SK-N-SH treated with all-trans-retinoic acid at 6 μM for 48 hours (cell line): ENCODE measurements around the gene HSD11B1.

Experiments
- ATAC-seq: fragments of 200-7000 bp; cut with Tn5 transposase; 3 replicates; pipeline ENCODE4 v1.9.1; 2020; ENCODE audit warnings: mild to moderate bottlenecking, moderate library complexity
- ARNTL ChIP-seq: fragments of 450-650 bp; formaldehyde crosslinking; IDR thresholded peaks from 2 replicates; pipeline ENCODE4 v1.5.0; 2020; ENCODE audit warnings: low read depth, mild to moderate bottlenecking, moderate library complexity, borderline replicate concordance
- BACH2 ChIP-seq: fragments of 250-450 bp; sonication (Bioruptor Pico); IDR thresholded peaks from 2 replicates; pipeline ENCODE4 v1.9.0; 2021; ENCODE audit warnings: mild to moderate bottlenecking, borderline replicate concordance
- CREB5 ChIP-seq: fragments of 250-450 bp; sonication (Bioruptor Pico); IDR thresholded peaks from 2 replicates; pipeline ENCODE4 v1.5.1; 2020; ENCODE audit warnings: low read depth, mild to moderate bottlenecking, moderate library complexity
- CSDC2 ChIP-seq: fragments of 250-450 bp; sonication (Bioruptor Pico); IDR thresholded peaks from 2 replicates; pipeline ENCODE4 v1.5.0; 2020; ENCODE audit warnings: mild to moderate bottlenecking, moderate library complexity
- CSRNP3 ChIP-seq: fragments of 250-450 bp; sonication (Bioruptor Pico); IDR thresholded peaks from 2 replicates; pipeline ENCODE4 v1.5.1; 2021; ENCODE audit warnings: mild to moderate bottlenecking, moderate library complexity
- ESRRG ChIP-seq: fragments of 250-450 bp; sonication (Bioruptor Pico); IDR thresholded peaks from 2 replicates; pipeline ENCODE4 v1.6.1; 2021; ENCODE audit warnings: mild to moderate bottlenecking
- GLIS3 ChIP-seq: fragments of 250-450 bp; sonication (Bioruptor Pico); IDR thresholded peaks from 2 replicates; pipeline ENCODE4 v1.5.0; 2020; ENCODE audit warnings: mild to moderate bottlenecking, moderate library complexity
- ISL1 ChIP-seq: fragments of 250-450 bp; sonication (Bioruptor Pico); IDR thresholded peaks from 2 replicates; pipeline ENCODE4 v2.1.2; 2022; ENCODE audit warnings: mild to moderate bottlenecking, moderate library complexity
- OSR1 ChIP-seq: fragments of 250-450 bp; sonication (Bioruptor Pico); IDR thresholded peaks from 2 replicates; pipeline ENCODE4 v1.8.0; 2022; ENCODE audit warnings: moderate library complexity, mild to moderate bottlenecking, inconsistent platforms
- PATZ1 ChIP-seq: fragments of 250-450 bp; sonication (Bioruptor Pico); IDR thresholded peaks from 2 replicates; pipeline ENCODE4 v1.8.0; 2020; ENCODE audit warnings: mild to moderate bottlenecking, moderate library complexity, borderline replicate concordance
- POU6F1 ChIP-seq: fragments of 250-450 bp; sonication (Bioruptor Pico); IDR thresholded peaks from 2 replicates; pipeline ENCODE4 v1.8.0; 2021; ENCODE audit warnings: low read depth, mild to moderate bottlenecking, moderate library complexity, borderline replicate concordance
- PPARA ChIP-seq: fragments of 250-450 bp; sonication (Bioruptor Pico); IDR thresholded peaks from 2 replicates; pipeline ENCODE4 v1.5.0; 2020; ENCODE audit warnings: mild to moderate bottlenecking, borderline replicate concordance
- RARB ChIP-seq: fragments of 250-450 bp; sonication (Bioruptor Pico); IDR thresholded peaks from 2 replicates; pipeline ENCODE4 v1.8.0; 2021; ENCODE audit warnings: mild to moderate bottlenecking, moderate library complexity
- SNAI2 ChIP-seq: fragments of 250-450 bp; sonication (Bioruptor Pico); IDR thresholded peaks from 2 replicates; pipeline ENCODE4 v1.5.0; 2020; ENCODE audit warnings: mild to moderate bottlenecking, moderate library complexity
- TCF4 ChIP-seq: fragments of 250-450 bp; sonication (Bioruptor Pico); IDR thresholded peaks from 2 replicates; pipeline ENCODE4 v1.8.0; 2021; ENCODE audit warnings: mild to moderate bottlenecking, moderate library complexity, borderline replicate concordance
- TOX ChIP-seq: fragments of 250-450 bp; sonication (Bioruptor Pico); IDR thresholded peaks from 2 replicates; pipeline ENCODE4 v1.8.0; 2021; ENCODE audit warnings: mild to moderate bottlenecking, moderate library complexity, borderline replicate concordance
- TSHZ2 ChIP-seq: fragments of 250-450 bp; sonication (Bioruptor Pico); IDR thresholded peaks from 2 replicates; pipeline ENCODE4 v1.5.0; 2020; ENCODE audit warnings: mild to moderate bottlenecking, moderate library complexity
- ZC3H10 ChIP-seq: fragments of 250-450 bp; sonication (Bioruptor Pico); IDR thresholded peaks from 2 replicates; pipeline ENCODE4 v1.5.1; 2021; ENCODE audit warnings: mild to moderate bottlenecking, moderate library complexity
- ZFP3 ChIP-seq: fragments of 250-450 bp; sonication (Bioruptor Pico); IDR thresholded peaks from 2 replicates; pipeline ENCODE4 v1.5.0; 2020; ENCODE audit warnings: mild to moderate bottlenecking, moderate library complexity
- ZFP30 ChIP-seq: fragments of 450-650 bp; formaldehyde crosslinking; IDR thresholded peaks from 2 replicates; pipeline ENCODE4 v1.5.0; 2022; ENCODE audit warnings: mild to moderate bottlenecking, moderate library complexity
- ZNF565 ChIP-seq: fragments of 450-650 bp; formaldehyde crosslinking; conservative IDR thresholded peaks from 2 replicates; pipeline ENCODE4 v1.5.0; 2020; ENCODE audit warnings: low read depth, mild to moderate bottlenecking, moderate library complexity
- ZNF8 ChIP-seq: fragments of 450-650 bp; formaldehyde crosslinking; IDR thresholded peaks from 2 replicates; pipeline ENCODE4 v1.5.0; 2020; ENCODE audit warnings: mild to moderate bottlenecking, moderate library complexity

Gene HSD11B1

GRCh38 chr1:209741193-209741592 is 36.5 kb downstream of the HSD11B1 start:
- no peak for TF ChIP-seq TSHZ2
- no peak for TF ChIP-seq ZC3H10
- TF ChIP-seq TCF4, result no peak
- TF ChIP-seq ZFP30 (CRISPR knock-in tag), result no peak
- TF ChIP-seq PPARA (CRISPR knock-in tag), result no peak
- no peak for ATAC-seq

GRCh38 chr1:209741889-209742288 is 37.2 kb downstream of the HSD11B1 start:
- TF ChIP-seq ZC3H10 (no peak), CSDC2 (CRISPR knock-in tag) (no peak), POU6F1 (CRISPR knock-in tag) (no peak), TCF4 (no peak), ZNF565 (CRISPR knock-in tag) (no peak), TOX (CRISPR knock-in tag) (no peak), GLIS3 (CRISPR knock-in tag) (no peak), ARNTL (CRISPR knock-in tag) (no peak), OSR1 (CRISPR knock-in tag) (no peak), ZFP3 (no peak), ISL1 (CRISPR knock-in tag) (no peak), PPARA (CRISPR knock-in tag) (no peak), PATZ1 (CRISPR knock-in tag) (no peak), CSRNP3 (CRISPR knock-in tag) (no peak), CREB5 (CRISPR knock-in tag) (no peak), ZNF8 (CRISPR knock-in tag) (no peak), BACH2 (CRISPR knock-in tag) (no peak), ZFP30 (CRISPR knock-in tag) (no peak)

GRCh38 chr1:209742409-209743144 is 37.9 kb downstream of the HSD11B1 start:
- peak; percentile 84 for ATAC-seq
- TF ChIP-seq CREB5 (CRISPR knock-in tag) (no peak), ZFP3 (no peak), GLIS3 (CRISPR knock-in tag) (no peak), SNAI2 (CRISPR knock-in tag) (no peak), CSRNP3 (CRISPR knock-in tag) (no peak), RARB (no peak), ZFP30 (CRISPR knock-in tag) (no peak), TSHZ2 (no peak), ESRRG (CRISPR knock-in tag) (no peak), ARNTL (CRISPR knock-in tag) (no peak)

More at GRCh38 chr1:209741889-209742288, 37.2 kb downstream of the HSD11B1 start:
- ATAC-seq, result no peak
